Progenitor cell of endocrine pancreas (in vitro differentiated cells): ENCODE data around the gene LHX5. TPM values are rescaled to one million over a fixed set of nuclear protein-coding genes. Genes with fewer than 3 reads are reported as not detected.
"Not testable (repeated sequence)": the region's sequence is repeated elsewhere in the genome, so short reads cannot be mapped to it uniquely, and the experiment has no call there.

ENCODE experiments used
- DNase-seq: peaks from one replicate; pipeline ENCODE4 v3.0.0; 2021; ENCODE audit warnings: low spot score; ENCODE audit not compliant: unreplicated experiment
- H3K27ac Mint-ChIP-seq: 2 replicates; pipeline ENCODE4 v1.8.0; 2021; ENCODE audit warnings: mild to moderate bottlenecking, moderate library complexity, mixed read lengths
- H3K27me3 Mint-ChIP-seq: 2 replicates; pipeline ENCODE4 v1.8.0; 2021; ENCODE audit warnings: mixed read lengths
- H3K36me3 Mint-ChIP-seq: 2 replicates; pipeline ENCODE4 v1.8.0; 2022; ENCODE audit warnings: mixed read lengths; ENCODE audit not compliant: insufficient read depth
- H3K4me1 Mint-ChIP-seq: 2 replicates; pipeline ENCODE4 v1.8.0; 2021; ENCODE audit warnings: low read depth, mixed read lengths
- H3K4me3 Mint-ChIP-seq: 2 replicates; pipeline ENCODE4 v1.8.0; 2021; ENCODE audit warnings: low read depth, mild to moderate bottlenecking, moderate library complexity, mixed read lengths
- H3K9me3 Mint-ChIP-seq: 2 replicates; pipeline ENCODE4 v1.8.0; 2021; ENCODE audit warnings: low read depth, mixed read lengths
- total RNA-seq: library from RNA; stranded (reverse); gene quantifications from 2 replicates; pipeline ENCODE4 v1.2.1, GENCODE V29; 2021
- TF ChIP-seq, protein P1 (sequence below): fragments of 200-600 bp; sonication (generic); IDR thresholded peaks from one replicate; pipeline ENCODE4 v1.5.0; 2021; ENCODE audit warnings: antibody characterized with exemption, mild to moderate bottlenecking; ENCODE audit not compliant: unreplicated experiment

Gene LHX5
- total RNA-seq, 1 donor from 2014 or later: 0.41 TPM

- Mint-ChIP-seq H3K4me3 (no peak overlapping the region), H3K4me1 (peaks cover 7% of the 10 kb centered on the region), H3K27me3 (peaks cover 49% of the 10 kb centered on the region), H3K27ac (no peak overlapping the region), H3K9me3 (peaks cover 4% of the 10 kb centered on the region), H3K36me3 (no peaks in the 10 kb centered on the region)
- DNase-seq: no peak
- TF ChIP-seq, protein P1, sequence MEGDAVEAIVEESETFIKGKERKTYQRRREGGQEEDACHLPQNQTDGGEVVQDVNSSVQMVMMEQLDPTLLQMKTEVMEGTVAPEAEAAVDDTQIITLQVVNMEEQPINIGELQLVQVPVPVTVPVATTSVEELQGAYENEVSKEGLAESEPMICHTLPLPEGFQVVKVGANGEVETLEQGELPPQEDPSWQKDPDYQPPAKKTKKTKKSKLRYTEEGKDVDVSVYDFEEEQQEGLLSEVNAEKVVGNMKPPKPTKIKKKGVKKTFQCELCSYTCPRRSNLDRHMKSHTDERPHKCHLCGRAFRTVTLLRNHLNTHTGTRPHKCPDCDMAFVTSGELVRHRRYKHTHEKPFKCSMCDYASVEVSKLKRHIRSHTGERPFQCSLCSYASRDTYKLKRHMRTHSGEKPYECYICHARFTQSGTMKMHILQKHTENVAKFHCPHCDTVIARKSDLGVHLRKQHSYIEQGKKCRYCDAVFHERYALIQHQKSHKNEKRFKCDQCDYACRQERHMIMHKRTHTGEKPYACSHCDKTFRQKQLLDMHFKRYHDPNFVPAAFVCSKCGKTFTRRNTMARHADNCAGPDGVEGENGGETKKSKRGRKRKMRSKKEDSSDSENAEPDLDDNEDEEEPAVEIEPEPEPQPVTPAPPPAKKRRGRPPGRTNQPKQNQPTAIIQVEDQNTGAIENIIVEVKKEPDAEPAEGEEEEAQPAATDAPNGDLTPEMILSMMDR: no peak
Observed at GRCh38 chr12:113498490-113498889, 26.8 kb upstream of the LHX5 start.

- Mint-ChIP-seq H3K4me1 (peaks cover 7% of the 10 kb centered on the region), H3K4me3 (no peak overlapping the region), H3K27me3 (peaks cover 55% of the 10 kb centered on the region), H3K9me3 (peaks cover 4% of the 10 kb centered on the region), H3K36me3 (no peaks in the 10 kb centered on the region), H3K27ac (no peak overlapping the region)
- TF ChIP-seq, protein P1: no peak
- no peak for DNase-seq
Observed at GRCh38 chr12:113497693-113498092, 26.0 kb upstream of the LHX5 start.

DNA sequence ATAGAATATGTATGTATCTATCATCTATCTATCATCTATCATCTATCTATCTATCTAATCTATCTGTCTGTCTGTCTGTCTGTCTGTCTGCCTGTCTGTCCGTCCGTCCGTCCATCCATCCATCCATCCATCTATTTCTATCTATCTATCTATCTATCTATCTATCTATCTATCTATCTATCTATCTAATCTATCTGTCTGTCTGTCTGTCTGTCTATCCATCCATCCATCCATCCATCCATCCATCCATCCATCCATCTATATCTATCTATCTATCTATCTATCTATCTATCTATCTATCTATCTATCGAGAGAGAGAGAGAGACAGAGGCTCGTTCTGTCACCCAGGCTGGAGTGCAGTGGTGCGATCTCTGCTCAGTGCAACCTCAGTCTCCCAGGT, 24.3 kb upstream of the LHX5 start:
- not testable (repeated sequence) for H3K27ac Mint-ChIP-seq, H3K4me3 Mint-ChIP-seq, DNase-seq, H3K4me1 Mint-ChIP-seq, H3K9me3 Mint-ChIP-seq, H3K36me3 Mint-ChIP-seq
- peaks cover 48% of the 10 kb centered on the region for H3K27me3 Mint-ChIP-seq

DNA sequence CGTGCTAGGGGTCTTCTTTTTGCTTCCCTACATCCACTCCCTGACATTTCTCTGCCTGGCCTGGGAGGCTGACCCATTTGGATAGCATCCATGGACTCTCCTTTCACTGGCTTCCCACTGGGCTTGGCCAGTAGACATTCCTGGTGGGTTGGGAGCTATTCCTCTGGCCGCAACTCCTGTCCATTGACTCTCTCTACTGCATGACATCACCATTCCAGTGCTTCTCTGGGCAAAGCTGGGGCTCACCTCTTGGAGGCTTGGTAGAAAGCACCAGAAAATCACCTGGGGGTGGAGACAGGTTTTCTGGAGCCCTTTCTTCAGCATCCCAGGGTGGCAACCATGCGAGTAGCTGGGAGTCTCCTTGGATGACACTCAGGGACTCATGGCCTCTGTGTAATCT, 16.7 kb upstream of the LHX5 start:
- TF ChIP-seq, protein P1: no peak
- H3K27me3 Mint-ChIP-seq: peaks cover 93% of the 10 kb centered on the region
- H3K36me3 Mint-ChIP-seq: no peaks in the 10 kb centered on the region

DNA sequence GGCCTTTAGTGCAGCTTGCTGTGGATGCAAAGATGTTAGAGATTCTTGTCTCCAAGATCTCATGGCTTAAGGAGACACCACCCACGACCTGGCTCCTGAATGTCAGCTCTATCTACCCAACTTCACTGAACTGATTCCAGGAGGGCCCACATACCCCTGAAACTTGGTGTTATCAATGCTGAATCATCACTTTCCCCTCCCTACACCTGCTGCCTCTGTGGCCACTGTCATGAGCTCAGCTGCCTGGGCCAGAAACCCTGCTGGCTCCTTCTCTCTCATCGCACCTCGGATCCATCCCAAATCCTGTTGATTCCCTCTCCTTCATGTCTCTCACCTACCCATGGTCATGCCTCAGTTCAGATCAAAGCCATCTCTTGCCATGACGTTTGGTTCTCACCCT, 15.1 kb upstream of the LHX5 start:
- Mint-ChIP-seq H3K9me3 (peaks cover 6% of the 10 kb centered on the region), H3K4me3 (no peak overlapping the region), H3K27ac (no peak overlapping the region), H3K4me1 (no peaks in the 10 kb centered on the region), H3K36me3 (no peaks in the 10 kb centered on the region), H3K27me3 (peaks cover 100% of the 10 kb centered on the region)
- DNase-seq: no peak
- TF ChIP-seq, protein P1: no peak

More for the DNA sequence above, 16.7 kb upstream of the LHX5 start:
- Mint-ChIP-seq H3K9me3 (peaks cover 6% of the 10 kb centered on the region), H3K27ac (no peak overlapping the region), H3K4me1 (no peaks in the 10 kb centered on the region), H3K4me3 (no peak overlapping the region)
- no peak for DNase-seq

GRCh38 chr12:113485330-113485729, 13.7 kb upstream of the LHX5 start:
- Mint-ChIP-seq H3K36me3 (no peaks in the 10 kb centered on the region), H3K27ac (no peak overlapping the region), H3K9me3 (no peaks in the 10 kb centered on the region), H3K4me3 (no peak overlapping the region), H3K4me1 (no peaks in the 10 kb centered on the region), H3K27me3 (peaks cover 100% of the 10 kb centered on the region)
- no peak for DNase-seq
- TF ChIP-seq, protein P1: no peak
